Loucy (cell line): ENCODE results near the gene DLG1.

Source experiments
- H2AFZ ChIP-seq: fragments of 200-600 bp; sonication (generic); 2 replicates; pipeline ENCODE4 v1.6.0; 2016; ENCODE audit warnings: antibody characterized with exemption, mild to moderate bottlenecking, low read length, moderate library complexity
- H3F3A ChIP-seq: fragments of 200-600 bp; 2 replicates; pipeline ENCODE4 v1.6.0; 2016; ENCODE audit warnings: antibody characterized with exemption, low read depth, mild to moderate bottlenecking
- H3K27me3 ChIP-seq: fragments of 200-600 bp; sonication (generic); 2 replicates; pipeline ENCODE4 v1.6.1; 2014; ENCODE audit warnings: low read length, mild to moderate bottlenecking; ENCODE audit not compliant: insufficient read depth, poor library complexity, severe bottlenecking
- H3K36me3 ChIP-seq: fragments of 200-600 bp; sonication (generic); 2 replicates; pipeline ENCODE4 v1.6.1; 2016; ENCODE audit warnings: low read length; ENCODE audit not compliant: insufficient read depth
- H3K4me1 ChIP-seq: fragments of 200-600 bp; sonication (generic); 2 replicates; pipeline ENCODE4 v1.5.1; 2014; ENCODE audit warnings: low read length, mild to moderate bottlenecking; ENCODE audit not compliant: insufficient read depth, poor library complexity, severe bottlenecking
- H3K4me2 ChIP-seq: fragments of 200-600 bp; sonication (generic); 2 replicates; pipeline ENCODE4 v1.6.0; 2014; ENCODE audit warnings: antibody characterized with exemption, low read length, low read depth, mild to moderate bottlenecking; ENCODE audit not compliant: poor library complexity, severe bottlenecking
- H3K4me3 ChIP-seq: fragments of 200-600 bp; sonication (generic); 2 replicates; pipeline ENCODE4 v1.5.1; 2014; ENCODE audit warnings: low read length, mild to moderate bottlenecking, mixed read lengths; ENCODE audit not compliant: poor library complexity, severe bottlenecking
- H3K79me2 ChIP-seq: fragments of 200-600 bp; sonication (generic); 2 replicates; pipeline ENCODE4 v1.6.1; 2014; ENCODE audit warnings: low read length; ENCODE audit not compliant: insufficient read depth
- H3K9ac ChIP-seq: fragments of 200-600 bp; sonication (generic); 2 replicates; pipeline ENCODE4 v1.6.0; 2014; ENCODE audit warnings: mild to moderate bottlenecking, low read depth, low read length, moderate library complexity; ENCODE audit not compliant: poor library complexity, severe bottlenecking
- H3K9me2 ChIP-seq: fragments of 200-600 bp; sonication (generic); replicated peaks from 2 replicates; pipeline ENCODE4 v1.6.1; 2016; ENCODE audit warnings: low read depth, low read length, mixed read lengths
- H3K9me3 ChIP-seq: fragments of 200-600 bp; sonication (generic); 2 replicates; pipeline ENCODE4 v1.6.1; 2014; ENCODE audit warnings: mild to moderate bottlenecking, antibody characterized with exemption, low read length, low read depth; ENCODE audit not compliant: insufficient read depth
- H4K20me1 ChIP-seq: fragments of 200-600 bp; sonication (generic); 2 replicates; pipeline ENCODE4 v1.6.0; 2014; ENCODE audit warnings: antibody characterized with exemption, low read length, mild to moderate bottlenecking; ENCODE audit not compliant: insufficient read depth, poor library complexity, severe bottlenecking
- CTCF ChIP-seq: fragments of 200-600 bp; sonication (generic); conservative IDR thresholded peaks from 2 replicates; pipeline ENCODE4 v1.5.1; 2014; ENCODE audit warnings: mild to moderate bottlenecking, antibody characterized with exemption, low read length
- EZH2phosphoT487 ChIP-seq: fragments of 200-600 bp; IDR thresholded peaks from 2 replicates; pipeline ENCODE4 v1.6.1; 2018; ENCODE audit warnings: antibody characterized with exemption, mild to moderate bottlenecking, moderate library complexity, borderline replicate concordance

DLG1 gene

GRCh38 chr3:197008436-197009209 lies 289.8 kb downstream of the DLG1 start:
- Histone ChIP-seq H3K9me3 (no peaks in the 10 kb centered on the region), H3K9me2 (no peaks in the 10 kb centered on the region), H3K9ac (no peak overlapping the region), H3K27me3 (no peaks in the 10 kb centered on the region), H3K4me1 (peaks cover 7% of the 10 kb centered on the region), H2AFZ (no peak overlapping the region), H3K4me3 (no peak overlapping the region), H3K4me2 (no peak overlapping the region), H3F3A (no peaks in the 10 kb centered on the region), H4K20me1 (no peaks in the 10 kb centered on the region), H3K36me3 (no peaks in the 10 kb centered on the region), H3K79me2 (no peaks in the 10 kb centered on the region)
- TF ChIP-seq CTCF (no peak), EZH2phosphoT487 (no peak)

GRCh38 chr3:197007953-197008352 lies 290.5 kb downstream of the DLG1 start:
- H3K79me2 ChIP-seq: no peaks in the 10 kb centered on the region
- H3K9me2 ChIP-seq: no peaks in the 10 kb centered on the region
- no peak overlapping the region for H3K4me2 ChIP-seq
- H3K27me3 ChIP-seq: no peaks in the 10 kb centered on the region
- no peaks in the 10 kb centered on the region for H3K9me3 ChIP-seq
- H2AFZ ChIP-seq: no peak overlapping the region
- H3K36me3 ChIP-seq: no peaks in the 10 kb centered on the region
- H3F3A ChIP-seq: no peaks in the 10 kb centered on the region
- H3K9ac ChIP-seq: no peak overlapping the region
- no peak overlapping the region for H3K4me3 ChIP-seq
- H3K4me1 ChIP-seq: peaks cover 7% of the 10 kb centered on the region
- TF ChIP-seq EZH2phosphoT487: no peak
- no peak for TF ChIP-seq CTCF
- H4K20me1 ChIP-seq: no peaks in the 10 kb centered on the region

- H3K4me2 ChIP-seq: no peak overlapping the region
- H3K9ac ChIP-seq: no peak overlapping the region
- no peaks in the 10 kb centered on the region for H4K20me1 ChIP-seq
- no peak overlapping the region for H2AFZ ChIP-seq
- no peaks in the 10 kb centered on the region for H3K9me2 ChIP-seq
- H3K36me3 ChIP-seq: no peaks in the 10 kb centered on the region
- no peaks in the 10 kb centered on the region for H3K27me3 ChIP-seq
- TF ChIP-seq EZH2phosphoT487 (no peak), CTCF (no peak)
- no peaks in the 10 kb centered on the region for H3K9me3 ChIP-seq
- H3K4me3 ChIP-seq: no peak overlapping the region
- peaks cover 7% of the 10 kb centered on the region for H3K4me1 ChIP-seq
- H3K79me2 ChIP-seq: no peaks in the 10 kb centered on the region
- no peaks in the 10 kb centered on the region for H3F3A ChIP-seq
Measured at GRCh38 chr3:197007296-197007940, 291.0 kb downstream of the DLG1 start.
